GM23338 (cell line): ENCODE results near the gene PERM1. TPM values are rescaled to one million over a fixed set of nuclear protein-coding genes. Genes with fewer than 3 reads are reported as not detected.

Source experiments
- ATAC-seq: fragments of 200-7000 bp; cut with Tn5 transposase; 3 replicates; pipeline ENCODE4 v1.9.1; 2020
- DNase-seq: peaks from one replicate; pipeline ENCODE4 v3.0.0-alpha.2; 2015; ENCODE audit warnings: low spot score
- H2AFZ ChIP-seq: fragments of 200-600 bp; sonication (generic); 2 replicates; pipeline ENCODE4 v1.8.0; 2016; ENCODE audit warnings: antibody characterized with exemption, mild to moderate bottlenecking, moderate library complexity
- H3F3A ChIP-seq: fragments of 200-600 bp; sonication (generic); replicated peaks from 2 replicates; pipeline ENCODE4 v1.8.0; 2017; ENCODE audit warnings: antibody characterized with exemption, mixed run types, low read depth
- H3K27ac ChIP-seq: fragments of 200-600 bp; sonication (generic); 2 replicates; pipeline ENCODE4 v1.6.1; 2016; ENCODE audit warnings: low read depth
- H3K27me3 ChIP-seq: fragments of 200-600 bp; sonication (generic); 2 replicates; pipeline ENCODE4 v1.8.0; 2016; ENCODE audit warnings: mild to moderate bottlenecking, mixed run types, moderate library complexity; ENCODE audit not compliant: insufficient read depth
- H3K36me3 ChIP-seq: fragments of 200-600 bp; sonication (generic); 2 replicates; pipeline ENCODE4 v1.8.0; 2016; ENCODE audit warnings: mild to moderate bottlenecking; ENCODE audit not compliant: insufficient read depth
- H3K4me1 ChIP-seq: fragments of 200-600 bp; sonication (generic); 2 replicates; pipeline ENCODE4 v1.8.0; 2016; ENCODE audit warnings: mild to moderate bottlenecking, moderate library complexity; ENCODE audit not compliant: insufficient read depth
- H3K4me2 ChIP-seq: fragments of 200-600 bp; sonication (generic); 2 replicates; pipeline ENCODE4 v1.7.1; 2017; ENCODE audit warnings: mixed run types
- H3K4me3 ChIP-seq: fragments of 200-600 bp; sonication (generic); 2 replicates; pipeline ENCODE4 v1.6.1; 2016; ENCODE audit warnings: mixed run types
- H3K79me2 ChIP-seq: fragments of 200-600 bp; sonication (generic); replicated peaks from 2 replicates; pipeline ENCODE4 v1.8.0; 2017; ENCODE audit warnings: mild to moderate bottlenecking; ENCODE audit not compliant: insufficient read depth
- H3K9me2 ChIP-seq: fragments of 200-600 bp; sonication (generic); 2 replicates; pipeline ENCODE4 v1.8.0; 2017; ENCODE audit not compliant: insufficient read depth
- H4K20me1 ChIP-seq: fragments of 200-600 bp; sonication (generic); replicated peaks from 2 replicates; pipeline ENCODE4 v1.8.0; 2017; ENCODE audit warnings: mild to moderate bottlenecking; ENCODE audit not compliant: insufficient read depth
- H3K27ac Mint-ChIP-seq: 2 replicates; pipeline ENCODE4 v1.8.0; 2020; ENCODE audit warnings: inconsistent platforms, mild to moderate bottlenecking, moderate library complexity, mixed read lengths
- H3K27me3 Mint-ChIP-seq: 3 replicates; pipeline ENCODE4 v1.8.0; 2022; ENCODE audit warnings: low read depth, mild to moderate bottlenecking, moderate library complexity, mixed read lengths, inconsistent platforms; ENCODE audit not compliant: insufficient read depth, poor library complexity
- H3K36me3 Mint-ChIP-seq: 3 replicates; pipeline ENCODE4 v1.8.0; 2021; ENCODE audit warnings: low read depth, mild to moderate bottlenecking, inconsistent platforms, moderate library complexity, mixed read lengths
- H3K4me1 Mint-ChIP-seq: 3 replicates; pipeline ENCODE4 v1.8.0; 2020; ENCODE audit warnings: mild to moderate bottlenecking, inconsistent platforms, mixed read lengths
- H3K4me3 Mint-ChIP-seq: 3 replicates; pipeline ENCODE4 v1.8.0; 2021; ENCODE audit warnings: moderate library complexity, mild to moderate bottlenecking, inconsistent platforms, mixed read lengths
- H3K9me3 Mint-ChIP-seq: 3 replicates; pipeline ENCODE4 v1.8.0; 2020; ENCODE audit warnings: moderate library complexity, mild to moderate bottlenecking, inconsistent platforms, mixed read lengths
- CREB1 ChIP-seq: fragments of 250-450 bp; sonication (Bioruptor Pico); IDR thresholded peaks from 2 replicates; pipeline ENCODE4 v1.5.0; 2020; ENCODE audit warnings: low read depth, mild to moderate bottlenecking, moderate library complexity
- EZH2phosphoT487 ChIP-seq: fragments of 200-600 bp; sonication (generic); IDR thresholded peaks from one replicate; pipeline ENCODE4 v1.8.1; 2018; ENCODE audit warnings: antibody characterized with exemption; ENCODE audit not compliant: unreplicated experiment
- JUNB ChIP-seq: IDR thresholded peaks from one replicate; pipeline ENCODE4 v1.6.1; 2016; ENCODE audit warnings: antibody characterized with exemption; ENCODE audit not compliant: unreplicated experiment
- NANOG ChIP-seq: IDR thresholded peaks from 2 replicates; pipeline ENCODE4 v1.6.1; 2016; ENCODE audit warnings: antibody characterized with exemption, borderline replicate concordance
- STAT1 ChIP-seq: IDR thresholded peaks from one replicate; pipeline ENCODE4 v1.6.1; 2016; ENCODE audit warnings: antibody characterized with exemption; ENCODE audit not compliant: unreplicated experiment
- ZNF114 ChIP-seq: fragments of 250-450 bp; sonication (Bioruptor Pico); IDR thresholded peaks from 2 replicates; pipeline ENCODE4 v1.5.0; 2020; ENCODE audit warnings: mild to moderate bottlenecking, moderate library complexity
- ZNF331 ChIP-seq: fragments of 250-450 bp; sonication (Bioruptor Pico); IDR thresholded peaks from 2 replicates; pipeline ENCODE4 v1.5.0; 2020; ENCODE audit warnings: low read depth, mild to moderate bottlenecking, moderate library complexity
- ZNF462 ChIP-seq: fragments of 250-450 bp; sonication (Bioruptor Pico); IDR thresholded peaks from 2 replicates; pipeline ENCODE4 v1.5.0; 2020; ENCODE audit warnings: mild to moderate bottlenecking, moderate library complexity
- polyA plus RNA-seq: library from polyadenylated mRNA; unstranded; fragments of >200 nt; fragmentation: Nextera tagmentation; extraction: Ambion mirVana; gene quantifications from 2 replicates; pipeline ENCODE4 v1.2.1, GENCODE V29; 2016
- total RNA-seq: library from RNA; depleted of rRNA; stranded (reverse); fragments of >200 nt; shearing (Covaris generic); gene quantifications from 2 replicates; pipeline ENCODE4 v1.2.3, GENCODE V29; 2014

Gene PERM1
- total and polyA plus RNA-seq, 2 experiments from 2014 or later: 1.1 TPM; not detected in 1

DNA sequence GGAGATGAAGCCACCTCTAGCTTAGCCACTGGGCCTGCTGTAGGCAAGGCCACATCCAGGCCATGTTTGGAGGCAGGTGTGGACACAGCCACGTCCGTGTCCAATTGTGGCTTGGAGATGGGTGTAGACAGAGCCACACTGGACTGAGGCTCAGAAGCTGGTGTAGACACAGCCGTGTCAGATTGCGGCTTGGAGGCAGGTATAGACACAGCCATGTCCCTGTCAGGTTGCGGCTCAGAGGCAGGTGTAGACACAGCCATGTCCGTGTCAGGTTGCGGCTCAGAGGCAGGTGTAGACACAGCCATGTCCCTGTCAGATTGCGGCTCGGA, 2.2 kb downstream of the PERM1 start (continued):
- TF ChIP-seq ZNF331 (CRISPR knock-in tag): no peak
- TF ChIP-seq EZH2phosphoT487: no peak
- no peak for TF ChIP-seq STAT1
- no peak for TF ChIP-seq ZNF462 (CRISPR knock-in tag)
- no peak for TF ChIP-seq NANOG
- no peak for TF ChIP-seq CREB1
- TF ChIP-seq ZNF114 (CRISPR knock-in tag): no peak

GRCh38 chr1:978835-979743, 2.8 kb downstream of the PERM1 start:
- Histone ChIP-seq H3K9me2 (no peaks in the 10 kb centered on the region), H3K4me1 (no peaks in the 10 kb centered on the region; the same call in 1 of the 2 replicates), H2AFZ (no peak overlapping the region), H4K20me1 (no peaks in the 10 kb centered on the region), H3K27ac (no peak overlapping the region), H3K27me3 (peaks cover 8% of the 10 kb centered on the region), H3K4me2 (no peak overlapping the region), H3K79me2 (no peaks in the 10 kb centered on the region), H3K4me3 (no peak overlapping the region), H3F3A (no peaks in the 10 kb centered on the region), H3K36me3 (no peaks in the 10 kb centered on the region)
- H3K36me3 Mint-ChIP-seq: peaks cover 5% of the 10 kb centered on the region
- H3K4me3 Mint-ChIP-seq: no peak overlapping the region
- H3K27ac Mint-ChIP-seq: no peak overlapping the region
- ATAC-seq: no peak
- H3K9me3 Mint-ChIP-seq: peaks cover 5% of the 10 kb centered on the region
- peaks cover 4% of the 10 kb centered on the region for H3K4me1 Mint-ChIP-seq
- peaks cover 29% of the 10 kb centered on the region for H3K27me3 Mint-ChIP-seq
- no peak for DNase-seq
- TF ChIP-seq JUNB (no peak), CREB1 (no peak), ZNF462 (CRISPR knock-in tag) (no peak)
